HG03135 (cell line): Measurements from ENCODE around the gene ZFYVE28.
A peak's percentile ranks its signal among the peaks of the same experiment; 100 is the strongest.

Experiments used
- ATAC-seq: cut with Tn5 transposase; IDR thresholded peaks from one replicate; pipeline ENCODE4 v1.9.1; 2021; ENCODE audit warnings: mild to moderate bottlenecking, moderate library complexity; ENCODE audit not compliant: unreplicated experiment

Gene ZFYVE28

DNA sequence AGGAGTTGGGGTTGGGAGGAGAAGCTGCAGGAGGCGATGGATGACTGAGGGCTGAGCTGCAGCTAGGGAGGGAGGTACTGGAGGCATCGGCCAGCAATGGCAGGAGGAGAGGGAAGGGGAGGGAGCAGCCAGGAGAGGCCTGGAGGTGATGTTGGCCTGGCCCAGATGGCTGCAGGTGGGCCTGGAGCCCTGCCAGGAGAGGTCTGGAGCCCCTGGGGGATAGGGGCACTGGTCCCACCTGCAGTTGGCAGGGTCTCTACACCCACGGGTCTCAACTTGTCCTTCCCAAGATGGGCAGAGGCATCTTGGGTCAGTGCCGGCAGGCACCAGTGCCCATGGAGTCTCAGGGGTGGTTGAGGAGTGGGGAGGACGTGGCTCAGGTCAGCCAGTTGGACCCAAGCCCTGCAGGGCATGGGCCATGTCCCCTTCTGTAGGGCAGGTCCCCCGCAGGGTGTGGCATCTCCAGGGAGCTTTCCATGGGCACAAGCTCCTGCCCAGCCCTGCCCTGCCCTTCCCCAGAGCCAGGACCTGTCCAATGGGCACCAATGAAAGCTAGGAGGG lies 153.9 kb downstream of the ZFYVE28 start:
- no peak for ATAC-seq

DNA sequence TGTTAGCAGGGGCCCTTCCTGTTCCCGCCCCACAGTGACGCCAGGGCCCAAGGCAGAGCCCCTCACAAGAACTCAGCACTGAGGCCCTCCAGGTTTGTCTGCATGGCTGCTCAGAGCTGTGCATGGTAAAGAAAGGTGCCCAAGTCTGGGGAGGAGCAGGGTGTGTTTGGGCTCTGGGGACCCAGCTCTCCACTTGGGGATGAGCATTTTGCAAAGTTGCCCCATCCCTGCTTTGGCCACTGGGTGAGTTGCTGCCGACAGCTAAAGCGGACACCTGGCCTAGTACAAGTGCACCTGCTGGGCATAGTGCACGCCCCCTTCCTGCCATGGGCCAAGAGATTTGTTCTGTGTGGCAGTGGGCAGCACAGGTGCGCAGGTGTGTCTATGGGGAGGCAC lies 154.5 kb downstream of the ZFYVE28 start:
- ATAC-seq = no peak

DNA sequence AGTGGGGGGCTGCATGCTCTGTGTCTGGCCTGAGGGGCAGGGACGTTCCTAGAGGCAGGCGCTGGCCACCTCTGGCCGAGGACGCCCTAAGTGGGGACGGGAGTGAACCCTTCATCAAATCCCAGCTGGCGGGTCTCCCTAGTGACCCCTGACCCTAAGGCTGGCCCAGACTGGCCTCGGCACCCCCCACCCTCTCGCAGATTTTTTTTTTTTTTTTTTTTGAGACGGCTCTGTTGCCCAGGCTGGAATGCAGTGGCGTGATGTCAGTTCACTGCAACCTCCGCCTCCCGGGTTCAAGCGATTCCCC lies 155.5 kb downstream of the ZFYVE28 start:
- no peak for ATAC-seq

- ATAC-seq = peak; percentile 88
Measured at GRCh38 chr4:2262145-2262943, 156.1 kb downstream of the ZFYVE28 start.

GRCh38 chr4:2261853-2262144 lies 156.6 kb downstream of the ZFYVE28 start, which contains the start of gene MXD4:
TSS of gene MXD4 (minus strand) at chr4:2262109. CDS start at chr4:2261980, 129 bp downstream.
- peak; percentile 0 for ATAC-seq

DNA sequence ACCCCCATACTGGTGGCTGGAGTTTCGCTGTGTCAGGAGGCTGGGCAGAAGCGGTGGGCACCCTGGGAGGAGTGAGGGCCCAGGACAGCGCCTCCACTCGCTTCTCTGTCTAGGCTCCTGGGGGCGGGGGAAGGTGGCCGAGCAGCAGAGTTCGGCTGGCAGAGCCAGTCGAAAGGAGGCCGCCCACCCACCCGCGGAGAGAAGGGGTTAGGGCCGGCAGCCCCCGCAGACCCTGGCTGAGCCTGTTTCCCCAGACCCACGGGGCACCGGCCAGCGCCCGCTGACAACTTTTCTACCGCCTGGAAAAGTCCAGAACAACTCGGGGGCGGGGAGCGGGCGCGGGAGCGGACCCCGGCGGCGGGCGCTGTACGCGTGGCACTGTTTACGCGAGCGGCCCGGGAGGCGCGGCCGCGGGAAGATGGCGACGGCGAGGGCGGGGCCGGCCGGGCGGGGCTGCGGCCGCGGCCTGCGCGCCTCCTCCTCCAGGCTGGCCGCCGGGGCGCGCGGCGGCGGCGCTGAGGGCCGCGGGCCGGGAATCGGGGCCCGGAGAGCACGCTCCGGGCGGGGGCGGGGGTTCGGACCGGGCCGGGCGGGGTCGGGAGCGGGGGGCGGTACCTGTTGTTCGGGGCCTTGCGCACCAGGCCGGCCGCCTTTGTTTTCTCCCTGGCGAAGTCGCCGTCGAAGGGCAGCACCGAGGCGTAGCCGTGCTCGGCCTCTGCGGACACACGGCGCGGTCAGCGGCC lies 157.2 kb downstream of the ZFYVE28 start:
- peak; percentile 20 for ATAC-seq

GRCh38 chr4:2260344-2261109 lies 157.9 kb downstream of the ZFYVE28 start:
- ATAC-seq = no peak

- no peak for ATAC-seq
Measured at GRCh38 chr4:2259541-2260343, 158.7 kb downstream of the ZFYVE28 start.

DNA sequence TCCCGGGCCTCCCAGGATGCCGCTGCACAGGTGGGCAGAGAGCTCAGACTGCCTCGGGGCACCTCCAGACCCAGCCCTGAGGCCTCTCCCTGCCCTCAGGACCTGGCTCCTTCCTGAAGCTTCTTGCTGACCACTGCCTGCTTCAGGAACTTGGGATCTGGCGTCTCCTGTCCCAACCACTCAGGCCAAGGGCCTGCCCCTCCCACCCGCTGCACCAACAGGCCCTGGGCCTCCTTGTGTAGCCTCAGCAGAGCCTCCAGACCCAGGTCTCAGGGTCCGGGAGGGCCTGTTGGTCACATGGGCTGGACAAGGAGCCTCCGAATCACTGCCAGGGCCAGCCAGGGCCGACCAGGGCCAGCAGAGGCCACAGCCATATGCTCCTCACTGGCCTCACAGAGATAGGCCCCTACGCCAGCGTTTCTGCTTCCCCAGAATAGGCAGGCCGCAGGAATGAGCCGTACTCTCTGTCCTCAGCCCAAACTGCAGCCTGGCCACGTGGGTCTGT lies 159.4 kb downstream of the ZFYVE28 start:
- no peak for ATAC-seq

- no peak for ATAC-seq
Measured at GRCh38 chr4:2258091-2259035, 160.1 kb downstream of the ZFYVE28 start.

GRCh38 chr4:2257361-2258081 lies 160.9 kb downstream of the ZFYVE28 start:
- no peak for ATAC-seq

- ATAC-seq = no peak
Measured at GRCh38 chr4:2256781-2257191, 161.7 kb downstream of the ZFYVE28 start.

DNA sequence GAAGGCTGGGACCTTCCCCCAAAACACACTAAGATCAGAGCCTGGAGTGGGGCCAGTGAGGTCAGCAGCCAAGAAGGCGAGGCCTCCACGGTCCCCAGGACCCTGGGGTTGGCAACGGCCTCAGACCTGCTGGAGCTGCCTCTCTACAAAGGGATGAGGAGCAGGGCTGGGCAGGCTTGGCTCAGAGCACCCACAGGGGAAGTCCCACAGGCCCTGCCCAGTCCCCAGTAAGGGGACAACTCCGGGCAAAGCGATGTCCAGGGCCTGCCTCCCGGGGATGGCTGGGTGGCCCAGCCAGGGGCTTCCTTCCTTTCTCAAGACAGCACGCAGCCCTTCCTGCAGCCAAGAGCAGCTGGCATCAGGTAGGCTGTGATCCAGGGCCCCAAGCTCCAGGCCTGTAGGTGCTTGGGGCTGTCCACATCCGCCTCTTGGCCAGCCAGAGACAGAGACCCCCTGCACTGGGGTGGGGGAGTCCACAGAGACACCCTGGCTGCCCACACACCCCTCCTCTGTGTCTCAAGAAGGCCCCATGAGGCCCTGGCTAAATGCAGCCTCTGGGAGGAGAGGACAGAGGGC lies 162.2 kb downstream of the ZFYVE28 start:
- ATAC-seq = no peak

- no peak for ATAC-seq
Measured at GRCh38 chr4:2255501-2256155, 162.8 kb downstream of the ZFYVE28 start.

- ATAC-seq = no peak
Measured at GRCh38 chr4:2254665-2255500, 163.6 kb downstream of the ZFYVE28 start.

DNA sequence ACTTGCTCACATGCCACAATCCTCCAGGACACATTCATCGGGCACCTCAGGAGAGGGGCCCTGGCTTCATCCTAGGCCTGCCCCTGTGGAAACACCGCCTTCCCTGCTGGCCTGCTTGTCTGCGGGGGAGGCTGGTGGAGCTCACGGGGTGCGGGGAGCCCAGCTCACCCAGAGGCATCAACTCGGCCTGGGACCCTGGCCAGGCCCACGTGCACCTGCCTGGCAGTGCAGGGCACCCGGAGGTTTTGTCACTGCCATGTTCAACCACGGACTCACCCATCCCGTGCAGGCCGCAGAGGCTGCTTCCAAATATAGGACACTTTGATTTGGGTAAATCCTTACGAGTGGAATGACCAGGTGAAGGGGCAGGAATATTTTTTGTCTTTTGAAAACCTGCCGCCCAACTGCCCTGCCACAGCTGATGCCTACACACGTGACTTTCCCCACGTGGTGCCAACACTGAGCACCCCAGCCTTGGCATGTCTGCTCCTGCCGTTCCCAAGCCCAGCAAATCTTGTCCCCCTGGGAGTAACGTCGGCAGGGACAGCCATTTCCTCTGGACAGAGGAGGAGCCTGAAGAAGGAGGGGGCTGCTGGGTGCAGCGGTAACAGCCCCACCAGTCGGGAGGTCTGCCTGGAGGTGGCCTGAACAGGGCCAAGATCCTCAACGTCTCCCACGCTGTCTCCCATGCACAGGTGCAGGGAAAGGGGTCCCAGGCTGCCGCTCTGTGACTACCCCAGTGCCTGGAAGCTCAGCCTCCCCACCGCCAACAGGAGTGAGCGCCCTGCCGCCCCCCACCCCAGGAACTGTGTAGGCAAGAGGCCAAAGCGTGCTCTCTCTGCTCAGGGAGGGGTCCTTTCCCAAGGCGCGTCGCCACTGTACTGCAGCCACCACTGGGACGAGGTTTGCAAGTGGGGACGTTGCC lies 165.0 kb downstream of the ZFYVE28 start:
- ATAC-seq = no peak
